ENCODE data around the gene UBP1.
A peak's percentile ranks its signal among the peaks of the same experiment; 100 is the strongest.
"Not testable (repeated sequence)": the region's sequence is repeated elsewhere in the genome, so short reads cannot be mapped to it uniquely, and the experiment has no call there.

Gene UBP1

GRCh38 chr3:33433843-33434242, 6.4 kb downstream of the UBP1 start:
- DNase-seq (ENCODE audit: low read depth in 2 of 2): no peak

GRCh38 chr3:33430571-33430970, 9.6 kb downstream of the UBP1 start:
- DNase-seq (ENCODE audit: low read depth in 2 of 2): no peak

DNA sequence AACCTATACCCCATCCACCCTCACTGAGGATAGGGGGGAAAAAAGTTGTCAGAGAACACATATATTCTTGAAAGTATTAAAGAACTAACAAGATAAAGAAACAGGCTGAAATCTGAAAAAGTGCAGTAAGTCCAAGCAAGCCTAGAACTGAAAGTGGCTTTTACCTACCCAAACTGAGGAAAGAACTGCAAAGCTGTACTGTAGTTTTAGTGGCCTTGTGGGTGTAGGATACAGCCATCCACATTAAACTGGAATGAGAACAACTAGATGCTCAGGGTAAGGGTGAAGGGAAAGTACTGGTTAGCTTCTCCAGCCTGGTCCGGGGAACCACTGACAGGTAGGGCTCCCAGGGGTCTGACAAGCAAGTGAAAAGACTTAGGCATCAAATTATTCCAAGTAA, 10.1 kb downstream of the UBP1 start:
- DNase-seq (ENCODE audit: low read depth in 2 of 2): no peak

DNA sequence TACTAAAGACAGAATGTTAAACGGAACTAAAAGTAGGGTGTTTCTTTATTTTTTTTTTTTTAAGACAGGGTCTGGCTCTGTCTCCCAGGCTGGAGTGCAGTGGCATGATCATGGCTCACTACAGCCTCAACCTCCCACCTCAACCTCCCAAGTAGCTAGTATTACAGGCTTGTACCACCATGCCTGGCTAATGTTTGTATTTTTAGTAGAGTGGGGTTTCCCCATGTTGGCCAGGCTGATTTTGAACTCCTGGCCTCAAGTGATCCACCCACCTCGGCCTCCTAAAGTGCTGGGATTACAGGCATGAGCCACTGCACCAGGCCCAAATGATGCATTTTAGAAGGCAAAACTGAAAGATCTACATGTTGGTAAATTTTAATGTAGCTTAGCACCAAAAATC, 10.9 kb downstream of the UBP1 start:
- DNase-seq (ENCODE audit: low read depth in 2 of 2): not testable (repeated sequence)

GRCh38 chr3:33428734-33429133, 11.5 kb downstream of the UBP1 start:
- no peak for DNase-seq (ENCODE audit: low read depth in 2 of 2)

- no peak for DNase-seq (ENCODE audit: low read depth in 2 of 2)
Observed at GRCh38 chr3:33426630-33427317, 13.4 kb downstream of the UBP1 start.

GRCh38 chr3:33426068-33426467, 14.1 kb downstream of the UBP1 start:
- no peak for DNase-seq (ENCODE audit: low read depth in 2 of 2)

GRCh38 chr3:33425453-33425852, 14.8 kb downstream of the UBP1 start:
- DNase-seq (ENCODE audit: low read depth in 2 of 2): no peak

DNA sequence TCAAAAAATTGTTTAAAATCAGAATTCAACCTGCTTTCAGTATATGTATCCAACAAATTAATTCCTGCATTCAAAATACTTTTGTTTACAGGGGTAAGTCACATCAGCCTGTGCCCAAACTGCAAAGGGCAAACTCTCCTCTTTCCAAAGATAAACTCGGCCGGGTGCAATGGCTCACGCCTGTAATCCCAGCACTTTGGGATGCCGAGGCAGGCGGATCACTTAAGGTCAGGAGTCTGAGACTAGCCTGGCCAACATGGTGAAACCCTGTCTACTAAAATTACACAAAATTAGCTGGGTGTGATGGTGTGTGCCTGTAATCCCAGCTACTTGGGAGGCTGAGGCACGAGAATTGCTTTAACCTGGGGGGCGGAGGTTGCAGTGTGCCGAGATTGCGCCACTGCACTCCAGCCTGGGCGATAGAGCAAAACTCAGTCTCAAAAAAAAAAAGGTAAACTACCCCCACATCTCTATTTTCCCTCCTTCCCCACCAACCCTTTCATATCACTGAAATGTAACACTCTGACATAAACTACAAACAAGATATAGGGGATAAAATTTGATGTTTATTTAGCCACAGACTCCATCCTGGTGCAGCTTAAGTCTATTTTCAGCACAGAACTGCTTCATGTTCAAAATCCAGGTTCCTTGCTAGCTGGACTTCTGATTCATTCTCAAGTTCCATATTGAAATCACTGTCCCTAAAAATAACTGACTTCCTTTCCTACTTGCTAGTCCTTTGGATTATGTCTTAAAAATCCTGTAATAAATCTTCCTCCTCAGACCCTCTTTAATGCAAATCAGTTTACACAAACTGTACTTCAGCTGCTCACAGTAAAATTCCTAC, 15.4 kb downstream of the UBP1 start:
- no peak for DNase-seq (ENCODE audit: low read depth in 2 of 2)

GRCh38 chr3:33420966-33421365, 19.2 kb downstream of the UBP1 start:
- no peak for DNase-seq (ENCODE audit: low read depth in 2 of 2)

- DNase-seq (ENCODE audit: low read depth in 2 of 2): no peak
Observed at GRCh38 chr3:33419948-33420347, 20.3 kb downstream of the UBP1 start.

- DNase-seq (ENCODE audit: low read depth in 2 of 2): no peak
Observed at GRCh38 chr3:33417066-33417673, 23.0 kb downstream of the UBP1 start.

GRCh38 chr3:33410816-33411215, 29.4 kb downstream of the UBP1 start:
- DNase-seq (ENCODE audit: low read depth in 2 of 2): not testable (repeated sequence)

- DNase-seq (ENCODE audit: low read depth in 2 of 2): no peak
Observed at GRCh38 chr3:33403756-33404155, 36.4 kb downstream of the UBP1 start.

DNA sequence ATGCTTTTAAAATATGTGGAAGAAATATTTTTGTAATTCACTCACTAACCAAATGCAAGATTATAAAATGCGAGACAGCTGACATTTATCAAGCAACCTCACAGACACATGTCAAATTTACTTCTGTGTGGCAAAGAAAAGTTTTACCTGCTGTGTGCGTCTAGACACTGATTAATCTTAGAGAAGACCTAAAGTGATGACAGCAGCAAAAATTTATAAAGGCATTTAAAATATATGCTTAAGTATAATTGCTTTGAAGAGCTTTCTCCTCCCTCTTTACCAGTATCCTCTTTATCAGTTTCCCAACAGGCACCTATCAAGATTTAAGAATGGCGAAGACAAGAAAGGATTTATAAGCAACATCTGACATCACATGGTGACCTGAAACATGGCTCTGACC, 37.3 kb downstream of the UBP1 start:
- no peak for DNase-seq (ENCODE audit: low read depth in 2 of 2)

GRCh38 chr3:33401781-33402180, 38.4 kb downstream of the UBP1 start:
- no peak for DNase-seq (ENCODE audit: low read depth in 2 of 2)

DNA sequence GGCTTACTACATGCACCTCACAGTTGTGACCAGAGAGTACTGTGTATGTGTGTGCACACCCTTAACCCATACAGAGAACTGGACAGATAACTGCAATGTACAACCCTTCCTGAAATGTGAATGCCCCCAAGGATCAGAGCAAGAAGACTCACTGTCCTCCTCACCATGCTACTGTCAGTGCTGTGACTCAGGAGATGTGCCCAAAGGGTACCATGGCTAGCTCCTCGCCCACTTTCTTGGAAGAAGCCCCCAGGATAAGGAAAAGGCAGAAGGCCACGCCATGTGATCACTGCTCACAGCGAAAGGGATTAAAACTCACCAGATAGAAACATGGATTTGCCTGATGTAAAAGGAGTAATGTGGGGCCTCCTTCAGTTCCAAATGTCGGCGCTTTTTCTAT, 41.8 kb downstream of the UBP1 start:
- no peak for DNase-seq (ENCODE audit: low read depth in 2 of 2)

DNA sequence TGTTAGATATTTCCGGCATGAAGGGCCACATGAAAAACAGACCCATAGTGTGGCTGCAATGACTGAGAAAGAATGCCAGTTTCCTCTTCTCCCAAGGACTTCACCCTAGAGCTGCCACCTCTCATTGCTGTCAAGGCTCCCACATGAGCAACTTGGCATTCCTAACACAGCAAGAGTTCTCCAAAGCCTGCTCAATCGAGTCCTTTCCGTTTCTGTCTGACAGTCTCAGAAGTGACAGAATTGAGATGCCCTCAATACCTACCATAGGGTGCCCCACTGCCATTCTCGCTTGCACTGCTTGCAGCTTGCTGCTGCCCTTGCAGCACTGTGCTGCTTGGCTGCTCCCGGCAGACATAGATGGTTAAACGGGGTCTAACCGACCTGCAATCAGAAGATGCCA, 44.3 kb downstream of the UBP1 start:
- no peak for DNase-seq (ENCODE audit: low read depth in 2 of 2)

GRCh38 chr3:33394403-33395054, 45.7 kb downstream of the UBP1 start:
- DNase-seq (ENCODE audit: low read depth in 2 of 2): peak in 1 of 2 experiments; percentile 10

DNA sequence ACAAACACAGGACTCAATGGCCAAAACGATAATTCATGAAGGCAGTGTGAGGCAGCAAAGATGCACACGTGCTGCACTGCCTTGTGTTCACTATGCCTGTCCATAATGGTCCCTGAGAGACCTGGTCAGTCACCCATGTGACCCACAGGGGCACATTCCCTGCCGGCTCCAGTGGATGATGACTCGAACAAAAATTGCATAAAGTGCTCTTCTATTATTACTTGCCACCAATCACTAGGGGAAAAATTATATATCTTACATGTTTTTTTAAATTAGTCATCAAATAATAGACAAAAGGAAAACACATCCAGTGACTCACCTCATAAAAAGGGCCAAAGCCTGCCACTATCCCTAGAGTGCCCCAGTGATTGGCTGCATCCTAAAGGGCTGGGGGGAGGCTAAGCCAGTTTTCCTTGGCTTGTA, 47.5 kb downstream of the UBP1 start:
- peak; percentile 72 to 74 for DNase-seq (ENCODE audit: low read depth in 2 of 2)

GRCh38 chr3:33392144-33392543, 48.1 kb downstream of the UBP1 start:
- DNase-seq (ENCODE audit: low read depth in 2 of 2): no peak

DNA sequence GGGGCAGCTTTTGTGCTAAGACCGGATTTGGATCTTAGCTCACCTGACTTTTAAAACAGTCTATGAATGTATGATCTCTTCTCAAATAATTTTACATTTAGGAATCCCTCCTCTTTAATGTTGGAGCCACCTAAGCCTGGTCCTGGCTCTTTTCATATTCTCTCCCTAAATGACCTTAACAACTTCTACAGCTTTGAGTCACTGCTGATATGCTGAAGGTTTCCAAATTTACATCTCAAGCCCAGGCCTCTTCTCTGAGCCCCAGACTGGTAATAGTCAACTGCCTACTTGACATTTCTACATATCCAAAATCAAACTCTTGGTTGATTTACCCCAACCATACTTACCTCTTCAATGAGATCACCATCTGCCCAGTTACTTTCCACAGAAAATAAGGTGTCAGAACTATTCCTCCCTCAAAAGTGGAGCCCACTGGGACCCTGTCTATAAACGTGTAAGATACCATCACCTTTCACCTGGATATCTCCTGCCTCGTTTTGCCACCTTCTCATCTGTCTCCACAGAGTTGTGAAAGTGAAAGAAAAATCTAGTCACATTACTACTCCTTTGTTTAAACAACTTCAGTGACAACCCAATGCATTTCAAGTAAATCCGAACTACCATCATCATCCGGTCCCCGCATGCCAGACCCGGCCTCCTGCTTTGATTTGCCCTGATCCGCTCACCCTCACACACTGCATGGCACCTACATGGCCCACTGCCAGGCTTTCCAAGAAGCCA, 48.8 kb downstream of the UBP1 start:
- no peak for DNase-seq (ENCODE audit: low read depth in 2 of 2)
